ENCODE measurements around the gene MAP4. TPM values are rescaled to one million over a fixed set of nuclear protein-coding genes. Genes with fewer than 3 reads are reported as not detected.

Gene MAP4
- total RNA-seq, 1 donor from 2014 or later = 191 TPM

GRCh38 chr3:47865192-47865591, 151.0 kb downstream of the MAP4 start:
- Histone ChIP-seq H3K36me3 (peaks cover 73% of the 10 kb centered on the region), H3K27me3 (no peaks in the 10 kb centered on the region), H3K4me3 (no peak overlapping the region), H3K4me1 (no peaks in the 10 kb centered on the region), H3K27ac (no peak overlapping the region), H3K9me3 (no peaks in the 10 kb centered on the region)
- no peak for TF ChIP-seq CTCF (IDR thresholded peaks at IDR 0.05)
- intact Hi-C loops (cut with DNase I) = no loop called here
- DNase-seq (no peak), ATAC-seq (no peak)

GRCh38 chr3:47863391-47864128, 152.7 kb downstream of the MAP4 start:
- DNase-seq = no peak
- TF ChIP-seq CTCF (IDR thresholded peaks at IDR 0.05) = no peak
- intact Hi-C loops (cut with DNase I) = no loop called here
- Histone ChIP-seq H3K36me3 (peaks cover 67% of the 10 kb centered on the region), H3K9me3 (no peaks in the 10 kb centered on the region), H3K4me3 (no peak overlapping the region), H3K4me1 (no peaks in the 10 kb centered on the region), H3K27ac (no peak overlapping the region), H3K27me3 (no peaks in the 10 kb centered on the region)
- ATAC-seq = no peak

- DNase-seq (peak; percentile 45), ATAC-seq (no peak)
- H3K9me3 ChIP-seq = no peaks in the 10 kb centered on the region
- no peak overlapping the region for H3K4me3 ChIP-seq
- H3K27me3 ChIP-seq = no peaks in the 10 kb centered on the region
- H3K4me1 ChIP-seq = no peaks in the 10 kb centered on the region
- intact Hi-C loops (cut with DNase I) = no loop called here
- no peak for TF ChIP-seq CTCF (IDR thresholded peaks at IDR 0.05)
- H3K27ac ChIP-seq = no peak overlapping the region
- peaks cover 63% of the 10 kb centered on the region for H3K36me3 ChIP-seq
Observed at GRCh38 chr3:47859956-47860605, 156.1 kb downstream of the MAP4 start.

- peak; percentile 25 for DNase-seq
- Histone ChIP-seq H3K27me3 (no peaks in the 10 kb centered on the region), H3K27ac (no peak overlapping the region), H3K4me3 (no peak overlapping the region), H3K4me1 (no peaks in the 10 kb centered on the region), H3K9me3 (no peaks in the 10 kb centered on the region), H3K36me3 (peaks cover 66% of the 10 kb centered on the region)
- no peak for ATAC-seq
- intact Hi-C loops (cut with DNase I) = no loop called here
- TF ChIP-seq CTCF (IDR thresholded peaks at IDR 0.05) = no peak
Observed at GRCh38 chr3:47857151-47857550, 159.1 kb downstream of the MAP4 start.

GRCh38 chr3:47856669-47857068, 159.5 kb downstream of the MAP4 start:
- H3K4me1 ChIP-seq = no peaks in the 10 kb centered on the region
- ATAC-seq = no peak
- H3K4me3 ChIP-seq = no peak overlapping the region
- peak; percentile 47 for DNase-seq
- intact Hi-C loops (cut with DNase I) = no loop called here
- no peak for TF ChIP-seq CTCF (IDR thresholded peaks at IDR 0.05)
- H3K27me3 ChIP-seq = no peaks in the 10 kb centered on the region
- peaks cover 68% of the 10 kb centered on the region for H3K36me3 ChIP-seq
- no peaks in the 10 kb centered on the region for H3K9me3 ChIP-seq
- no peak overlapping the region for H3K27ac ChIP-seq

All from upper lobe of right lung (tissue), 1 donor.